GM19023 (cell line): ENCODE results near the gene SPTLC2.
"Not testable (repeated sequence)": the region's sequence is repeated elsewhere in the genome, so short reads cannot be mapped to it uniquely, and the experiment has no call there.

Source experiments
- ATAC-seq: cut with Tn5 transposase; IDR thresholded peaks from one replicate; pipeline ENCODE4 v1.9.1; 2021; ENCODE audit warnings: mild to moderate bottlenecking, moderate library complexity; ENCODE audit not compliant: unreplicated experiment

The SPTLC2 gene

GRCh38 chr14:77616454-77617229, at the start of gene SPTLC2:
Gene SPTLC2, minus strand, starts transcription at chr14:77616637. Its CDS starts 58 bp downstream, at chr14:77616579.
- peak; percentile 96 for ATAC-seq

GRCh38 chr14:77663293-77663692, 46.9 kb upstream of the SPTLC2 start:
- no peak for ATAC-seq

- not testable (repeated sequence) for ATAC-seq
Observed at GRCh38 chr14:77661562-77661961, 45.1 kb upstream of the SPTLC2 start.

- ATAC-seq: no peak
Observed at GRCh38 chr14:77660754-77661153, 44.3 kb upstream of the SPTLC2 start.

- no peak for ATAC-seq
Observed at GRCh38 chr14:77659831-77660230, 43.4 kb upstream of the SPTLC2 start.

GRCh38 chr14:77657280-77657679, 40.8 kb upstream of the SPTLC2 start:
- ATAC-seq: no peak

GRCh38 chr14:77654001-77654441, 37.6 kb upstream of the SPTLC2 start:
- ATAC-seq: no peak

GRCh38 chr14:77649326-77649725, 32.9 kb upstream of the SPTLC2 start:
- no peak for ATAC-seq

- no peak for ATAC-seq
Observed at GRCh38 chr14:77648520-77649200, 32.2 kb upstream of the SPTLC2 start.

GRCh38 chr14:77647853-77648252, 31.4 kb upstream of the SPTLC2 start:
- ATAC-seq: no peak

- no peak for ATAC-seq
Observed at GRCh38 chr14:77646907-77647306, 30.5 kb upstream of the SPTLC2 start.

GRCh38 chr14:77645520-77646230, 29.2 kb upstream of the SPTLC2 start:
- no peak for ATAC-seq

GRCh38 chr14:77642407-77642806, 26.0 kb upstream of the SPTLC2 start:
- no peak for ATAC-seq

- no peak for ATAC-seq
Observed at GRCh38 chr14:77641534-77642341, 25.3 kb upstream of the SPTLC2 start.

- no peak for ATAC-seq
Observed at GRCh38 chr14:77640756-77641533, 24.5 kb upstream of the SPTLC2 start.

GRCh38 chr14:77638771-77639171, 22.3 kb upstream of the SPTLC2 start:
- ATAC-seq: no peak

GRCh38 chr14:77635869-77636268, 19.4 kb upstream of the SPTLC2 start:
- not testable (repeated sequence) for ATAC-seq

GRCh38 chr14:77635466-77635865, 19.0 kb upstream of the SPTLC2 start:
- ATAC-seq: not testable (repeated sequence)

GRCh38 chr14:77630111-77630510, 13.7 kb upstream of the SPTLC2 start:
- ATAC-seq: no peak

- ATAC-seq: no peak
Observed at GRCh38 chr14:77625360-77625759, 8.9 kb upstream of the SPTLC2 start.
